Lower lobe of right lung (tissue), 2 donors: ENCODE results near the gene CEP104. TPM values are rescaled to one million over a fixed set of nuclear protein-coding genes. Genes with fewer than 3 reads are reported as not detected.

Experiments
- ATAC-seq, 2 donors: fragments of 200-7000 bp; cut with Tn5 transposase; one replicate each; pipeline ENCODE4 v1.9.1; 2020 to 2022; ENCODE audit warnings: mild to moderate bottlenecking in 2 of 2, moderate library complexity in 2 of 2
- DNase-seq: peaks from one replicate; pipeline ENCODE4 v3.0.0-alpha.2; 2020
- H3K27ac ChIP-seq: fragments of 200-600 bp; one replicate; pipeline ENCODE4 v1.8.0; 2022
- H3K27me3 ChIP-seq: fragments of 200-600 bp; one replicate; pipeline ENCODE4 v1.8.0; 2022; ENCODE audit warnings: low read depth
- H3K36me3 ChIP-seq: fragments of 200-600 bp; one replicate; pipeline ENCODE4 v1.8.0; 2022; ENCODE audit warnings: mild to moderate bottlenecking
- H3K4me1 ChIP-seq: fragments of 200-600 bp; one replicate; pipeline ENCODE4 v1.8.0; 2022
- H3K4me3 ChIP-seq: fragments of 200-600 bp; one replicate; pipeline ENCODE4 v1.8.0; 2022; ENCODE audit warnings: mild to moderate bottlenecking
- H3K9me3 ChIP-seq: fragments of 200-600 bp; one replicate; pipeline ENCODE4 v1.8.0; 2022
- CTCF ChIP-seq: fragments of 200-600 bp; IDR thresholded peaks from one replicate; pipeline ENCODE4 v1.8.0; 2022; ENCODE audit warnings: antibody characterized with exemption, mild to moderate bottlenecking
- intact Hi-C: fragments of 100-400 bp; cut with DNase I; formaldehyde crosslinking; loops from one replicate; pipeline ENCODE4 v1.11.0; 2022
- total RNA-seq: library from RNA; stranded (reverse); fragmentation: NEBNext Ultra II Directional; extraction: Animal tissue kit (Norgen Biotek cat#: 25700); gene quantifications from one replicate; pipeline ENCODE4 v1.2.1, GENCODE V29; 2021
- donor health status: DM: no; HTN: yes; CAD: no; lungs with severe emphysema.

CEP104 gene
- total RNA-seq, 1 donor from 2014 or later: 53.9 TPM

DNA sequence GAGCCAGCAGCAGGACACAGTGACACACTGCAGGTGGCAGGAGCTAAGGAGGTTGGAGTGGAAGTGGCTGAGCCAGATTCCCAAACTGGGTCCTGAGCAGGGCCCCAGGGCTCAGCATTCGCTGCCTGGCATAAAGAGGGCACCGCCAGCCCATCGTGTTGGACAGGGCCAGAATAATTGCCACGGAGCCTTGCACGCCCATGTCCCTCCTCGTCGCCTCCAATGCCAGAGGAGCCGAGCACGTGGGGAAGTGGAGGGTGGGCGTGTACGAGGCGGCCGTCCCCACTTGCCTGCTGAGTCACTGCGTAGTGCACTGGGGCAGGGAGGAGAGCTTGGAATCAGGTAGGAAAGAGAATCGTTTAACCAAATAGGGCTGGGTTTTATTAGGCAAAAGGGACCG lies 34.6 kb downstream of the CEP104 start:
- H3K4me1 ChIP-seq: no peaks in the 10 kb centered on the region
- ATAC-seq (no peak), DNase-seq (peak; percentile 30)
- H3K4me3 ChIP-seq: no peak overlapping the region
- H3K27ac ChIP-seq: no peak overlapping the region
- no peaks in the 10 kb centered on the region for H3K27me3 ChIP-seq
- no peaks in the 10 kb centered on the region for H3K9me3 ChIP-seq
- H3K36me3 ChIP-seq: peaks cover 84% of the 10 kb centered on the region
- intact Hi-C loops: no loop called here
- TF ChIP-seq CTCF: no peak

GRCh38 chr1:3821908-3822307 lies 35.1 kb downstream of the CEP104 start:
- peaks cover 79% of the 10 kb centered on the region for H3K36me3 ChIP-seq
- H3K27me3 ChIP-seq: no peaks in the 10 kb centered on the region
- DNase-seq: peak; percentile 20
- intact Hi-C loops: no loop called here
- H3K4me1 ChIP-seq: no peaks in the 10 kb centered on the region
- no peak overlapping the region for H3K4me3 ChIP-seq
- no peak overlapping the region for H3K27ac ChIP-seq
- no peaks in the 10 kb centered on the region for H3K9me3 ChIP-seq
- no peak for TF ChIP-seq CTCF
- no peak for ATAC-seq

DNA sequence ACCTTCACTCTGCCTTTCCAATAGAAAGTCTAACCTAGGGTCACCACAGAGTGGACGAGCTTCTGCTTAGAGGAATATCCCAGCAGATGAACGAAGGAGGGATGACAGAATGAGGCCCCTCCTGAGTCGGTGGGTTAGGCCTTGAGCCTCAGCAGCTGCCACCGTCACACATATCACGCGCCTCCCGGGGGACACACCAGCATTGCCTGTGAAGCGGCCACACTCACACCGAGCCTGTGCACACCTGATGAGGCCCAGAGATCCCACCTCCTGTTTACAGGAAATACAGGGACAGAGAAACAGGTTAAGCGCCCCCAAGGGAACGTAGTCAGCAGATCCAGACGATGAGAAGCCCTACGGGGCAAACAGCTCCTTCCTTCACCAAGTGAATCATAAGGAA lies 35.6 kb downstream of the CEP104 start:
- H3K4me1 ChIP-seq: no peaks in the 10 kb centered on the region
- no peaks in the 10 kb centered on the region for H3K9me3 ChIP-seq
- TF ChIP-seq CTCF: no peak
- H3K36me3 ChIP-seq: peaks cover 75% of the 10 kb centered on the region
- ATAC-seq (no peak), DNase-seq (peak; percentile 36)
- no peak overlapping the region for H3K27ac ChIP-seq
- H3K4me3 ChIP-seq: no peak overlapping the region
- no peaks in the 10 kb centered on the region for H3K27me3 ChIP-seq
- intact Hi-C loops: no loop called here

DNA sequence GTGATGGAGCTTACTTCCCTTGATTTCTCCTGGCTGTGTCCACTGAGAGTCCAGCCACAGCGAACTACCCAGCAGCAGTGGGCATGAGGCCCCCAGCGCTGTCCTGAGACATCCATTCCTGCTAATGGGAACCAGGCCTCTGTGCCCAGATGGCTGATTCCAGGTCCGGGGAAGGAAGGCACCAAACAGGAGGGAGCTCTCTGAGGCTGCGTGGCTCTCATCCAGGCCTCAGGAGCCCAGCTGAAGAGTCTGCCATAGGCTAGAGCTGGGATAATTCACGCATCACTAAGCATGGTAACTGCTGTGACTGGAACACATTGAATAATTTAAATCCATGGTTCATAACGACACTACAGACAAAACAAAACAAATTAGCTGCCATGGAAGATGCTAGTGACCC lies 36.0 kb downstream of the CEP104 start:
- intact Hi-C loops: no loop called here
- Histone ChIP-seq H3K27ac (no peak overlapping the region), H3K36me3 (peaks cover 73% of the 10 kb centered on the region), H3K27me3 (no peaks in the 10 kb centered on the region), H3K4me3 (no peak overlapping the region), H3K9me3 (no peaks in the 10 kb centered on the region), H3K4me1 (no peaks in the 10 kb centered on the region)
- no peak for TF ChIP-seq CTCF
- peak; percentile 19 for DNase-seq
- ATAC-seq: no peak

DNA sequence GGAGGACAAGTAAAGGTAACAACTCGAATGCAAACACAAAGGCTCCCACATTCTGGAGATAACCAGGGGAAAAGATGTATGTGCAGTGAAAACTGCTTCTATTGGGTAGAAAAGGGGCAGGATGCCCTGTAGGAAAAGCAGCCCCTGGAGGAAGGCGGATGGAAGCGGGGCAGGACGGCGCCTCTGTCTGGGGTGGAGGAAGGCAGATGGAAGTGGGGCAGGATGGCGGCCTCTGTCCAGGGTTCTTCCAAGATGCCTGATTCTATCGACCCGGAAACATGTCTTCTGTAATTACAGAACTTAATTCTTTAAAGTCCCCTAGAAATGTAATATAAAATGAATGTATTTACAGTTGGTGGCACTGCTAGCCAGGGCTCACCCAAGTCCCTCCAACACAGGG lies 36.7 kb downstream of the CEP104 start:
- H3K4me3 ChIP-seq: no peak overlapping the region
- DNase-seq (peak; percentile 22), ATAC-seq (no peak)
- H3K9me3 ChIP-seq: no peaks in the 10 kb centered on the region
- no peak for TF ChIP-seq CTCF
- no peak overlapping the region for H3K27ac ChIP-seq
- no peaks in the 10 kb centered on the region for H3K27me3 ChIP-seq
- intact Hi-C loops: no loop called here
- H3K36me3 ChIP-seq: peaks cover 73% of the 10 kb centered on the region
- no peaks in the 10 kb centered on the region for H3K4me1 ChIP-seq

- no peak overlapping the region for H3K4me3 ChIP-seq
- no peak for TF ChIP-seq CTCF
- no peak overlapping the region for H3K27ac ChIP-seq
- DNase-seq (peak; percentile 8), ATAC-seq (no peak)
- intact Hi-C loops: no loop called here
- H3K4me1 ChIP-seq: no peaks in the 10 kb centered on the region
- H3K9me3 ChIP-seq: no peaks in the 10 kb centered on the region
- no peaks in the 10 kb centered on the region for H3K27me3 ChIP-seq
- peaks cover 75% of the 10 kb centered on the region for H3K36me3 ChIP-seq
Measured at GRCh38 chr1:3819771-3820200, 37.2 kb downstream of the CEP104 start.
